Testis (tissue), 2 donors: ENCODE measurements around the gene HPDL.

Source experiments
- POLR2A ChIP-seq: fragments of 450-650 bp; IDR thresholded peaks from one replicate; pipeline ENCODE4 v1.6.1; 2017; ENCODE audit warnings: antibody characterized with exemption, mild to moderate bottlenecking, moderate library complexity
- TF ChIP-seq, protein P1 (sequence below), 3 experiments: fragments of 450-650 bp in 2 of 3; fragments of 200-600 bp in 1 of 3; sonication (generic) in 1 of 3; IDR thresholded peaks; one replicate each; pipeline ENCODE4 v1.5.1; 2016 to 2019; ENCODE audit warnings: antibody characterized with exemption in 3 of 3, mild to moderate bottlenecking in 2 of 3, moderate library complexity in 1 of 3

DNA sequence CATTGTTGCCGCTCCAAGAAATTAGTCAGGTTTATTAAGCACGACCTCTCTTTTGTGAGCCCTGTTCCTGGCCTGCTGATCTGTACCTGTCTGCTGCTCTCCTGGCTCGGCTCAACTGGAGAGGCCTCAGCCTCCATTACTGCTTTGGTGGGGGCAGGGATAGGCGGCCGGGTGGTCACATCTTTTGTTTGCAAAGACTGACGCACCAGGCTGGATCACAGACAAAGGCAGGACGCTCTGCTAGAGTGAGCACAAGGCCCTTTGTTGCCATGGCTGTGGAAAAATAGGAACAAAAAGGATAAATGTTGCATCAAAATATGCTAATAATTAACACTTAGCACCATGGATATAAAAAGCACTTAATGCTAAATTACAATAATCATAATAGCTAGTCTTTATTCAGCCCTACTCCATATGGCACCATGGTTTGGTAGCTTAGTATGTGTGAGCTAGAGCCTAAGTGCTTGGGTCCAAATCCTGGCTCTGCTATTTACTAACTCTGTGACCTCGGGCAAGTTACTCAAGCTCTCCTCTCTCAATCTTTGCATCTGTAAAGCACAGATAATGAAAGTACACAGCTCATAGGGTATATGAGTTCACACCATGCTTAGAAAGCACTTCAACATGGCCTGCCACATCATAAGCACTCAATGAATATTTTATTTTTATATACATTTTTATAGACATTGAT, 28.9 kb upstream of the HPDL start:
- TF ChIP-seq, protein P1, sequence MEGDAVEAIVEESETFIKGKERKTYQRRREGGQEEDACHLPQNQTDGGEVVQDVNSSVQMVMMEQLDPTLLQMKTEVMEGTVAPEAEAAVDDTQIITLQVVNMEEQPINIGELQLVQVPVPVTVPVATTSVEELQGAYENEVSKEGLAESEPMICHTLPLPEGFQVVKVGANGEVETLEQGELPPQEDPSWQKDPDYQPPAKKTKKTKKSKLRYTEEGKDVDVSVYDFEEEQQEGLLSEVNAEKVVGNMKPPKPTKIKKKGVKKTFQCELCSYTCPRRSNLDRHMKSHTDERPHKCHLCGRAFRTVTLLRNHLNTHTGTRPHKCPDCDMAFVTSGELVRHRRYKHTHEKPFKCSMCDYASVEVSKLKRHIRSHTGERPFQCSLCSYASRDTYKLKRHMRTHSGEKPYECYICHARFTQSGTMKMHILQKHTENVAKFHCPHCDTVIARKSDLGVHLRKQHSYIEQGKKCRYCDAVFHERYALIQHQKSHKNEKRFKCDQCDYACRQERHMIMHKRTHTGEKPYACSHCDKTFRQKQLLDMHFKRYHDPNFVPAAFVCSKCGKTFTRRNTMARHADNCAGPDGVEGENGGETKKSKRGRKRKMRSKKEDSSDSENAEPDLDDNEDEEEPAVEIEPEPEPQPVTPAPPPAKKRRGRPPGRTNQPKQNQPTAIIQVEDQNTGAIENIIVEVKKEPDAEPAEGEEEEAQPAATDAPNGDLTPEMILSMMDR (IDR thresholded peaks at IDR 0.05): no peak
- TF ChIP-seq POLR2A: no peak
